Measurements from ENCODE around the gene NCAM2.

DNA sequence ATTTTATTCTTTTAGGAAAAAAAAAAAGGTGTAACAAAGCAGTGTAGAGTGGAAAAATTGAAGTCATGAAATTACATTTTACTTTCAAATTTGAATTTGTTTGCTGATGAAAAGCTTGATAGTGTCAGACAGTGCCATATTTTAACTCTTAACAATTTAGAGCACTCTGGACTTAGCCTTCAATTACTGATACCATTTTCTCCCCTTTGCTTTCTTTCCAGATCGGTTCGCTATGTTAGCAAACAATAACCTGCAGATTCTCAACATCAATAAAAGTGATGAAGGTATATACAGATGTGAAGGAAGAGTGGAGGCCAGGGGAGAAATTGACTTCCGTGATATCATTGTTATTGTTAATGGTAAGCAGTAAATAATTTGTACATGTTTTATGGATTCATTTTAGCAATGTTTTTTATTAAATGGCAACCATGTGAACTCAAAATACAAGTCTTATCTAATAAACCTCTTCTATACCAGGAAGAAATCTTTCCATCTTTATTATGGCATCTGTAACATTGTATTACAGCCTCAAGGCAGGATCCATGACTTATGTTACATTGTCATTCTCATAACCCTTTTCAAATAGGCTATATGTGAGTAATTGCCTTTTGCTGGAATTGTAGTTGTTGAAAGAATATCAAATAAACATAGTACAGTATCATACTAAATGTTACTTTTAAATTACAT lies 293.8 kb downstream of the NCAM2 start:
- TF ChIP-seq POLR2A (IDR thresholded peaks at IDR 0.05): no peak
- TF ChIP-seq, protein P1, sequence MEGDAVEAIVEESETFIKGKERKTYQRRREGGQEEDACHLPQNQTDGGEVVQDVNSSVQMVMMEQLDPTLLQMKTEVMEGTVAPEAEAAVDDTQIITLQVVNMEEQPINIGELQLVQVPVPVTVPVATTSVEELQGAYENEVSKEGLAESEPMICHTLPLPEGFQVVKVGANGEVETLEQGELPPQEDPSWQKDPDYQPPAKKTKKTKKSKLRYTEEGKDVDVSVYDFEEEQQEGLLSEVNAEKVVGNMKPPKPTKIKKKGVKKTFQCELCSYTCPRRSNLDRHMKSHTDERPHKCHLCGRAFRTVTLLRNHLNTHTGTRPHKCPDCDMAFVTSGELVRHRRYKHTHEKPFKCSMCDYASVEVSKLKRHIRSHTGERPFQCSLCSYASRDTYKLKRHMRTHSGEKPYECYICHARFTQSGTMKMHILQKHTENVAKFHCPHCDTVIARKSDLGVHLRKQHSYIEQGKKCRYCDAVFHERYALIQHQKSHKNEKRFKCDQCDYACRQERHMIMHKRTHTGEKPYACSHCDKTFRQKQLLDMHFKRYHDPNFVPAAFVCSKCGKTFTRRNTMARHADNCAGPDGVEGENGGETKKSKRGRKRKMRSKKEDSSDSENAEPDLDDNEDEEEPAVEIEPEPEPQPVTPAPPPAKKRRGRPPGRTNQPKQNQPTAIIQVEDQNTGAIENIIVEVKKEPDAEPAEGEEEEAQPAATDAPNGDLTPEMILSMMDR (IDR thresholded peaks at IDR 0.05): no peak

Measured in thyroid gland (tissue), 4 donors.